ENCODE measurements around the gene ARID1B. TPM values are rescaled to one million over a fixed set of nuclear protein-coding genes. Genes with fewer than 3 reads are reported as not detected.

Gene ARID1B
- total and polyA plus RNA-seq, 7 donors: 8.1 to 61.1 (median 53.1) TPM

DNA sequence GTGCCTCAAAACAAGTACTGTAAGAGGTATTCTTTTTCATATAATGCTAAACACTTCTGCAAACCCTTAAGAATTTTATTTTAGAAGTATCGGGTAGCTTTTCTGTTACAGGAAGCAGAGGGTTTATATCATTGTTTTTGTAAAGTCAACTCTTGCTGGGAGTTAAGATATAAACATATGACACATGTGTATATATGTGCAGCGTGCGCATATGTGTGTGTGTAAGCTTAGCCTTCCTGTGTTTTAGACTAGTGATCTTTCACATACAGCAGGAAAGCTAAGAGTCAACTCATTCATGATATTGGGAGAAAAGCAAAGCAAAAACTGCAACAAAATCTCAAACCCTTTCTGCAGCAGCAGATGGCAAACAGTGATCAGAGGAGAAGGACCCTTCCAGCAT lies 102.4 kb downstream of the ARID1B start:
- Histone ChIP-seq H3K9me3 (no peaks in the 10 kb centered on the region), H3K27ac (no peak overlapping the region), H3K27me3 (ENCODE audit: insufficient read depth in 3 of 3, low read length in 2 of 3) (no peaks in the 10 kb centered on the region), H3K4me3 (no peak overlapping the region), H3K4me1 (peaks cover 70% of the 10 kb centered on the region), H3K36me3 (ENCODE audit: insufficient read depth in 1 of 2, low read depth in 1 of 2) (no peaks in the 10 kb centered on the region)
- intact Hi-C loops (cut with DNase I): loop anchor here in 1 of 2 donors (10.0 kb wide), 2 partner anchors 195 to 315 kb away; no protein-coding TSS in a partner anchor
- 83 to 90% (median 85%) methylated on average over 3 of the region's 3 CpGs for WGBS, 3 donors
- ATAC-seq (no peak), DNase-seq (no peak)
- TF ChIP-seq, protein P1, sequence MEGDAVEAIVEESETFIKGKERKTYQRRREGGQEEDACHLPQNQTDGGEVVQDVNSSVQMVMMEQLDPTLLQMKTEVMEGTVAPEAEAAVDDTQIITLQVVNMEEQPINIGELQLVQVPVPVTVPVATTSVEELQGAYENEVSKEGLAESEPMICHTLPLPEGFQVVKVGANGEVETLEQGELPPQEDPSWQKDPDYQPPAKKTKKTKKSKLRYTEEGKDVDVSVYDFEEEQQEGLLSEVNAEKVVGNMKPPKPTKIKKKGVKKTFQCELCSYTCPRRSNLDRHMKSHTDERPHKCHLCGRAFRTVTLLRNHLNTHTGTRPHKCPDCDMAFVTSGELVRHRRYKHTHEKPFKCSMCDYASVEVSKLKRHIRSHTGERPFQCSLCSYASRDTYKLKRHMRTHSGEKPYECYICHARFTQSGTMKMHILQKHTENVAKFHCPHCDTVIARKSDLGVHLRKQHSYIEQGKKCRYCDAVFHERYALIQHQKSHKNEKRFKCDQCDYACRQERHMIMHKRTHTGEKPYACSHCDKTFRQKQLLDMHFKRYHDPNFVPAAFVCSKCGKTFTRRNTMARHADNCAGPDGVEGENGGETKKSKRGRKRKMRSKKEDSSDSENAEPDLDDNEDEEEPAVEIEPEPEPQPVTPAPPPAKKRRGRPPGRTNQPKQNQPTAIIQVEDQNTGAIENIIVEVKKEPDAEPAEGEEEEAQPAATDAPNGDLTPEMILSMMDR (IDR thresholded peaks at IDR 0.05): no peak

DNA sequence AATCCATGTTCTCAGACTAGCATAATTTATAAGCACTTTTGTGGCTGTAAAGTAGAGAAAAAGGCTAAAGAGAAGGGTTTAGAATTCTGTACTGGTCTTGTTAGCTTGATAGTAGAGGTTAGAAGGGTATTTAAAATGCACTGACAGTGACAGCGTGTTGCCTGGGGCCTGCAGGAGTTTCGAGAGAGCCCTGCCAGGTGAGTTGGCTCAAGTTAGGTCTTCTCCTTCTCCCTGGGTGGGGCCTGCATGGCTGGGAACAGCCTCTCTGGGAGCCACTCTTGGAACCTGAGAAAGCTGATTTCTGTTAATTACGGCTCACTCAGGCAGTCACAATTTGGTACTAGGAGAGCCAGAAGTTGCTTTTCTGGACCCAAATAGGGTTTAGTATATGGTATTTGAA lies 103.7 kb downstream of the ARID1B start:
- Histone ChIP-seq H3K27ac (no peak overlapping the region), H3K36me3 (ENCODE audit: insufficient read depth in 1 of 2, low read depth in 1 of 2) (no peaks in the 10 kb centered on the region), H3K4me1 (peaks cover 66% of the 10 kb centered on the region), H3K4me3 (no peak overlapping the region), H3K9me3 (no peaks in the 10 kb centered on the region), H3K27me3 (ENCODE audit: insufficient read depth in 3 of 3, low read length in 2 of 3) (no peaks in the 10 kb centered on the region)
- DNase-seq: no peak
- 24 to 47% (median 33%) methylated on average over 3 of the region's 3 CpGs for WGBS, 3 donors
- TF ChIP-seq, protein P1 (IDR thresholded peaks at IDR 0.05): no peak
- intact Hi-C loops (cut with DNase I): loop anchor here in 1 of 2 donors (10.0 kb wide), 1 partner anchor 64 kb away; no protein-coding TSS in a partner anchor
- peak in 3 of 4 donors; percentile 44 to 54 (median 47) for ATAC-seq

DNA sequence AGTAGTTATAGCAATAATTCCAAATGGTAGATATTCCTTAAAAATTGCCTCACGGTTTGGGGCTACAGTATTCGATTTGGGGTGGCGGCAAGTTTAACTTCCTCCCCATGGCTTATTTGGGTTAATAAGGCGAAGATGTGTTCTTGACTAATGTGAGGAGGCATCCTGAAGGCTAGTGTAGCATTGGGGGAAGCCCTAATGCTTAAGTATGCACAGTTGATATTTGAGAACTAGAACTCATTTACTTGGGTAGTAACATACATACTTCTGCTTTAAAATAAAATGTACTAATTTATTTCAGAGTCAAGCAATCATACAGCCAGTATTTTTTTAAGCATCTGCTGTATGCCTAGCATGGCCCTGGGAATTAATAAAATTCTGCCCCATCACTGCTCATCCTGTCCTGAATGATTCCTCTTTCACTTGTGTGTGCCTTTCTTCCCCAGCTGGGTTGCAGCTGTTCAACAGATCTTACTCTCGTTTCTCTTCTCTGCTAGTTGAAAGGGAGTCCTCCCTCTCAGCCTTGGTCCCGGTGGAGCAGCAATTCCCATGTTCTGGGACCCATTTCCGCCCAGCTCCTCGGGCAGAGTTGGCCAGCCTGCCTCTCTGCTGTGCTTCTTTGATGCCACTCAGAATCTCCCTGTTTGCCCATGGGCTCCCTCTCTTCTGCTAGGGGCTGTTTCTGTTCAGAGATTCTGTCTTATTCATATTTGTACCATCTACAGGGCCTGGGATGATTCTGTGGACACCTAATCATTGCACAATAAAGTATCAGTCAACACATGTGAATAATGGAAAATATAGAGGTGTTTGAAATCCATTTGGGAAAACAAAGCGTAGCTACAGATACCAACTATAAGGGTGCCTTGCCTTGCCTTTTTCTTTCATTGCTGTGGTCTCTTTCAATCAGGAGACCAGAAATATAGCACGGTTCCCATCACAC lies 104.8 kb downstream of the ARID1B start:
- H3K4me3 ChIP-seq: no peak overlapping the region
- DNase-seq (no peak), ATAC-seq (peak in 1 of 4 donors; percentile 35)
- TF ChIP-seq, protein P1 (IDR thresholded peaks at IDR 0.05): no peak
- no peak overlapping the region for H3K27ac ChIP-seq
- H3K27me3 ChIP-seq (ENCODE audit: insufficient read depth in 3 of 3, low read length in 2 of 3): no peaks in the 10 kb centered on the region
- intact Hi-C loops (cut with DNase I): loop anchor here in 1 of 2 donors (10.0 kb wide), 1 partner anchor 63 kb away; no protein-coding TSS in a partner anchor
- peaks cover 63% of the 10 kb centered on the region for H3K4me1 ChIP-seq
- no peaks in the 10 kb centered on the region for H3K36me3 ChIP-seq (ENCODE audit: insufficient read depth in 1 of 2, low read depth in 1 of 2)
- no peaks in the 10 kb centered on the region for H3K9me3 ChIP-seq
- 64 to 76% (median 65%) methylated on average over 10 of the region's 10 CpGs for WGBS, 3 donors

DNA sequence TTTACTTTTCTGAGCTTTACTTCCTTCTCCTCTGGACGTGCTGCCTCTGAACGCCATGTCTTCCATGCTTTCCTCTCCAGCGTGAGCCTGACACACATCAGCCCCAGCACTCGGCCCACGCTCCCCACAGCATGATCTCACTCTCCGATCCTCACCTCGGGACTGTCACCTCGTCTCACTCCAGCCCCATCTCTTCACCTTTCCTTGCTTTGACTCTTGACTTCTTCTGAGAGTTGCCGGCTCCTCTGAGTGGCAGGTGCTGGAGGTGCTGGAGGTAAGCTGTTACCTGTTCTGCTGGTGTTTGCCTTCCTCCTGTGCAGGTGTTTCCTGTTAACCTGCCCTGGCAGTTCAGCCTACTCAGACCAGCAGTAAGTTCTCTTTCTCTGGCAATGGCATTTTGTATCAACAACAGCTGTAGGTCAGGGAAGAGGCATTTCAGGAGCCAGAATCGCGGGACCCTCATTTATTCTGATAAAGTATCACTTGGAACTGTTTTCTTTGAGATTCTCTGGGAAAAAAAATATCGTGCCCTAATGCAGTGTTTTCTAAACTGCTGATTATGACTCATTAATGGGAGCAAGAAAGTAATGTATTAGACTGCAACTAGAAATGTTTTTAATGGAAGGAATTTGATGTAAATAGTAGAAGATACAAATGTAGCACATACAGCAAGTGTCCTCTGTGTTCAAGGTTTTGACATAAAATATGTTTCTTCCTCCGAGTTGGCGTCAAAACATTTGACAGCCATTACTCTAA lies 106.5 kb downstream of the ARID1B start:
- 64 to 70% (median 66%) methylated on average over 14 of the region's 14 CpGs for WGBS, 3 donors
- DNase-seq: no peak
- no peaks in the 10 kb centered on the region for H3K36me3 ChIP-seq (ENCODE audit: insufficient read depth in 1 of 2, low read depth in 1 of 2)
- H3K4me1 ChIP-seq: peaks cover 63% of the 10 kb centered on the region
- ATAC-seq: peak in 1 of 4 donors; percentile 34
- peak overlapping the region; percentile 6 for H3K27ac ChIP-seq
- intact Hi-C loops (cut with DNase I): loop anchor here in 1 of 2 donors (10.0 kb wide), 1 partner anchor 61 kb away; no protein-coding TSS in a partner anchor
- H3K27me3 ChIP-seq (ENCODE audit: insufficient read depth in 3 of 3, low read length in 2 of 3): no peaks in the 10 kb centered on the region
- TF ChIP-seq, protein P1 (IDR thresholded peaks at IDR 0.05): no peak
- no peaks in the 10 kb centered on the region for H3K9me3 ChIP-seq
- no peak overlapping the region for H3K4me3 ChIP-seq
